IgD-negative memory B cell (primary cell): ENCODE measurements around the gene C10orf143. TPM values are rescaled to one million over a fixed set of nuclear protein-coding genes. Genes with fewer than 3 reads are reported as not detected.
"Not testable (repeated sequence)": the region's sequence is repeated elsewhere in the genome, so short reads cannot be mapped to it uniquely, and the experiment has no call there.

ENCODE experiments used
- H3K27ac Mint-ChIP-seq, 3 donors: one replicate each; pipeline ENCODE4 v1.8.0; 2020 to 2022; ENCODE audit warnings: mild to moderate bottlenecking in 3 of 3, mixed read lengths in 3 of 3, moderate library complexity in 1 of 3
- H3K27me3 Mint-ChIP-seq: one replicate; pipeline ENCODE4 v1.8.0; 2021; ENCODE audit warnings: mixed read lengths
- H3K36me3 Mint-ChIP-seq: one replicate; pipeline ENCODE4 v1.8.0; 2020; ENCODE audit warnings: mild to moderate bottlenecking, mixed read lengths
- H3K4me1 Mint-ChIP-seq, 3 donors: one replicate each; pipeline ENCODE4 v1.8.0; 2020 to 2022; ENCODE audit warnings: mixed read lengths in 3 of 3, mild to moderate bottlenecking in 1 of 3
- H3K4me3 Mint-ChIP-seq, 4 donors: one replicate each; pipeline ENCODE4 v1.8.0; 2020 to 2022; ENCODE audit warnings: mild to moderate bottlenecking in 4 of 4, mixed read lengths in 4 of 4, moderate library complexity in 3 of 4
- H3K9me3 Mint-ChIP-seq, 3 donors: one replicate each; pipeline ENCODE4 v1.8.0; 2020 to 2021; ENCODE audit warnings: mixed read lengths in 3 of 3, mild to moderate bottlenecking in 1 of 3
- polyA plus RNA-seq: library from polyadenylated mRNA; unstranded; fragments of 300-500 nt; fragmentation: Illumina TruSeq; gene quantifications from one replicate; pipeline ENCODE4 v1.2.3, GENCODE V29; 2021

The C10orf143 gene
- polyA plus RNA-seq, 1 donor from 2014 or later: 21.1 TPM

- H3K27me3 Mint-ChIP-seq: peaks cover 10% of the 10 kb centered on the region
- H3K4me1 Mint-ChIP-seq: peaks cover 0 to 1% (median 0%) of the 10 kb centered on the region in 3 donors
- H3K36me3 Mint-ChIP-seq: no peaks in the 10 kb centered on the region
- peaks cover 0 to 1% (median 0%) of the 10 kb centered on the region in 3 donors for H3K9me3 Mint-ChIP-seq
- no peak overlapping the region for H3K4me3 Mint-ChIP-seq
- no peak overlapping the region for H3K27ac Mint-ChIP-seq
These were observed 70.3 kb downstream of the C10orf143 start for GRCh38 chr10:130040351-130040750.

GRCh38 chr10:130039141-130039540 is 71.5 kb downstream of the C10orf143 start:
- Mint-ChIP-seq H3K27ac (no peak overlapping the region), H3K27me3 (peaks cover 10% of the 10 kb centered on the region), H3K4me1 (peaks cover 0 to 1% (median 0%) of the 10 kb centered on the region in 3 donors)

GRCh38 chr10:130038611-130039109 is 72.0 kb downstream of the C10orf143 start:
- no peaks in the 10 kb centered on the region for H3K36me3 Mint-ChIP-seq
- peaks cover 0 to 1% (median 0%) of the 10 kb centered on the region in 3 donors for H3K4me1 Mint-ChIP-seq
- no peak overlapping the region for H3K27ac Mint-ChIP-seq
- peaks cover 0 to 1% (median 0%) of the 10 kb centered on the region in 3 donors for H3K9me3 Mint-ChIP-seq
- H3K27me3 Mint-ChIP-seq: peaks cover 8% of the 10 kb centered on the region
- no peak overlapping the region for H3K4me3 Mint-ChIP-seq

More at GRCh38 chr10:130039141-130039540, 71.5 kb downstream of the C10orf143 start:
- H3K9me3 Mint-ChIP-seq: peaks cover 0 to 1% (median 0%) of the 10 kb centered on the region in 3 donors
- no peaks in the 10 kb centered on the region for H3K36me3 Mint-ChIP-seq
- no peak overlapping the region for H3K4me3 Mint-ChIP-seq

GRCh38 chr10:130038019-130038555 is 72.5 kb downstream of the C10orf143 start:
- no peaks in the 10 kb centered on the region for H3K9me3 Mint-ChIP-seq
- H3K4me3 Mint-ChIP-seq: no peak overlapping the region
- no peaks in the 10 kb centered on the region for H3K36me3 Mint-ChIP-seq
- peaks cover 0 to 1% (median 0%) of the 10 kb centered on the region in 3 donors for H3K4me1 Mint-ChIP-seq
- no peak overlapping the region for H3K27ac Mint-ChIP-seq
- H3K27me3 Mint-ChIP-seq: peaks cover 5% of the 10 kb centered on the region

- Mint-ChIP-seq H3K4me3 (no peak overlapping the region), H3K4me1 (peaks cover 0 to 1% (median 0%) of the 10 kb centered on the region in 3 donors), H3K36me3 (no peaks in the 10 kb centered on the region), H3K27ac (no peak overlapping the region), H3K9me3 (no peaks in the 10 kb centered on the region), H3K27me3 (peaks cover 5% of the 10 kb centered on the region)
These were observed 73.4 kb downstream of the C10orf143 start for GRCh38 chr10:130037169-130037661.

- peaks cover 0 to 1% (median 0%) of the 10 kb centered on the region in 3 donors for H3K4me1 Mint-ChIP-seq
- H3K4me3 Mint-ChIP-seq: no peak overlapping the region
- no peaks in the 10 kb centered on the region for H3K36me3 Mint-ChIP-seq
- no peaks in the 10 kb centered on the region for H3K9me3 Mint-ChIP-seq
- peaks cover 5% of the 10 kb centered on the region for H3K27me3 Mint-ChIP-seq
- no peak overlapping the region for H3K27ac Mint-ChIP-seq
These were observed 74.1 kb downstream of the C10orf143 start for GRCh38 chr10:130036296-130037065.

- H3K4me1 Mint-ChIP-seq: no peaks in the 10 kb centered on the region
- no peaks in the 10 kb centered on the region for H3K36me3 Mint-ChIP-seq
- no peaks in the 10 kb centered on the region for H3K27me3 Mint-ChIP-seq
These were observed 81.4 kb downstream of the C10orf143 start for GRCh38 chr10:130029209-130029608.

GRCh38 chr10:130028465-130028819 is 82.2 kb downstream of the C10orf143 start:
- Mint-ChIP-seq H3K4me1 (no peaks in the 10 kb centered on the region), H3K36me3 (no peaks in the 10 kb centered on the region), H3K27ac (no peak overlapping the region)

More at GRCh38 chr10:130029209-130029608, 81.4 kb downstream of the C10orf143 start:
- no peaks in the 10 kb centered on the region for H3K9me3 Mint-ChIP-seq
- no peak overlapping the region for H3K27ac Mint-ChIP-seq
- no peak overlapping the region for H3K4me3 Mint-ChIP-seq

GRCh38 chr10:130027716-130028464 is 82.7 kb downstream of the C10orf143 start:
- H3K27ac Mint-ChIP-seq: no peak overlapping the region
- H3K4me1 Mint-ChIP-seq: no peaks in the 10 kb centered on the region
- no peaks in the 10 kb centered on the region for H3K9me3 Mint-ChIP-seq
- H3K4me3 Mint-ChIP-seq: no peak overlapping the region
- H3K36me3 Mint-ChIP-seq: no peaks in the 10 kb centered on the region
- H3K27me3 Mint-ChIP-seq: no peaks in the 10 kb centered on the region

More at GRCh38 chr10:130028465-130028819, 82.2 kb downstream of the C10orf143 start:
- no peaks in the 10 kb centered on the region for H3K9me3 Mint-ChIP-seq
- H3K27me3 Mint-ChIP-seq: no peaks in the 10 kb centered on the region
- H3K4me3 Mint-ChIP-seq: no peak overlapping the region

- no peaks in the 10 kb centered on the region for H3K4me1 Mint-ChIP-seq
- H3K9me3 Mint-ChIP-seq: no peaks in the 10 kb centered on the region
- H3K36me3 Mint-ChIP-seq: no peaks in the 10 kb centered on the region
- H3K27me3 Mint-ChIP-seq: no peaks in the 10 kb centered on the region
- H3K27ac Mint-ChIP-seq: no peak overlapping the region
- no peak overlapping the region for H3K4me3 Mint-ChIP-seq
These were observed 83.8 kb downstream of the C10orf143 start for GRCh38 chr10:130026670-130027456.

GRCh38 chr10:130025811-130026485 is 84.7 kb downstream of the C10orf143 start:
- H3K36me3 Mint-ChIP-seq: no peaks in the 10 kb centered on the region
- no peaks in the 10 kb centered on the region for H3K4me1 Mint-ChIP-seq
- no peaks in the 10 kb centered on the region for H3K9me3 Mint-ChIP-seq
- no peak overlapping the region for H3K27ac Mint-ChIP-seq
- H3K27me3 Mint-ChIP-seq: no peaks in the 10 kb centered on the region
- H3K4me3 Mint-ChIP-seq: no peak overlapping the region

- no peak overlapping the region for H3K4me3 Mint-ChIP-seq
- H3K27me3 Mint-ChIP-seq: no peaks in the 10 kb centered on the region
- H3K27ac Mint-ChIP-seq: no peak overlapping the region
- H3K36me3 Mint-ChIP-seq: no peaks in the 10 kb centered on the region
- H3K9me3 Mint-ChIP-seq: no peaks in the 10 kb centered on the region
- no peaks in the 10 kb centered on the region for H3K4me1 Mint-ChIP-seq
These were observed 85.3 kb downstream of the C10orf143 start for GRCh38 chr10:130025326-130025725.

- no peak overlapping the region for H3K27ac Mint-ChIP-seq
- H3K36me3 Mint-ChIP-seq: no peaks in the 10 kb centered on the region
- H3K4me1 Mint-ChIP-seq: no peaks in the 10 kb centered on the region
- H3K9me3 Mint-ChIP-seq: no peaks in the 10 kb centered on the region
- no peaks in the 10 kb centered on the region for H3K27me3 Mint-ChIP-seq
- no peak overlapping the region for H3K4me3 Mint-ChIP-seq
These were observed 85.8 kb downstream of the C10orf143 start for GRCh38 chr10:130024779-130025325.

GRCh38 chr10:130024326-130024725 is 86.3 kb downstream of the C10orf143 start:
- not testable (repeated sequence) for H3K36me3 Mint-ChIP-seq, H3K9me3 Mint-ChIP-seq, H3K27me3 Mint-ChIP-seq, H3K4me1 Mint-ChIP-seq, H3K27ac Mint-ChIP-seq, H3K4me3 Mint-ChIP-seq
